ENCODE data around the gene C20orf202.

DNA sequence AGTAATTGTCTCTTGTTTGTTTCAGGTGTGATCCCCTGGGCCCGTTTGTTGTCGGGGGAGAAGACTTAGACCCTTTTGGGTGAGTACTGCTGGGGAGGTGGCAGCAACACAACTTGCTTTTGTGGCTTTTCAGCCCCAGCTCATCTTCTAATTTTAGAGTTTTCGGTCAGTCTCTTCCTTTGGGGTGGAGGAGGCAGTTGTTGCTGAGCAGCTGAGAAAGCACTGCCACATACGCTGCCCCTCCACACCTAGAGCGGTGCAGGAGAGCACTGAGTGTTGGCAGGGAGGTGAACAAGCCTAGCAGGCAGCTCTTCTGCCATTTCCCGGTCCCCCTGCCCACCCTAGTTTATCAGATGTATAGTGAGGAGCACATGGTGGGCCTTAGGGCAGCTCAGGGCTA lies 40.1 kb upstream of the C20orf202 start:
- TF ChIP-seq CTCF (IDR thresholded peaks at IDR 0.05) (no peak), POLR2A (IDR thresholded peaks at IDR 0.05) (no peak)
